Vein endothelial cell (primary cell): ENCODE measurements around the gene ZFYVE27. TPM values are rescaled to one million over a fixed set of nuclear protein-coding genes. Genes with fewer than 3 reads are reported as not detected.

Source experiments
- total RNA-seq: library from RNA; depleted of rRNA; stranded (reverse); fragments of >200 nt; gene quantifications from 2 replicates; pipeline ENCODE4 v1.2.3, GENCODE V29; 2012

The ZFYVE27 gene, protein sequence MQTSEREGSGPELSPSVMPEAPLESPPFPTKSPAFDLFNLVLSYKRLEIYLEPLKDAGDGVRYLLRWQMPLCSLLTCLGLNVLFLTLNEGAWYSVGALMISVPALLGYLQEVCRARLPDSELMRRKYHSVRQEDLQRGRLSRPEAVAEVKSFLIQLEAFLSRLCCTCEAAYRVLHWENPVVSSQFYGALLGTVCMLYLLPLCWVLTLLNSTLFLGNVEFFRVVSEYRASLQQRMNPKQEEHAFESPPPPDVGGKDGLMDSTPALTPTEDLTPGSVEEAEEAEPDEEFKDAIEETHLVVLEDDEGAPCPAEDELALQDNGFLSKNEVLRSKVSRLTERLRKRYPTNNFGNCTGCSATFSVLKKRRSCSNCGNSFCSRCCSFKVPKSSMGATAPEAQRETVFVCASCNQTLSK
- total RNA-seq, result 16.7 and 21.9 TPM in 2 replicates

GRCh38 chr10:97736902-97737769 is at the start of gene ZFYVE27:
Gene ZFYVE27, plus strand, starts transcription at chr10:97737128. Its CDS starts 1,350 bp downstream, at chr10:97738478.

GRCh38 chr10:97713339-97713825 is 23.5 kb upstream of the ZFYVE27 start, which contains the start of gene MARVELD1:
Gene MARVELD1, plus strand, starts transcription at chr10:97713730. Its CDS starts 147 bp downstream, at chr10:97713877.

GRCh38 chr10:97771913-97772823 is 35.2 kb downstream of the ZFYVE27 start, which contains the start of gene SFRP5:
Gene SFRP5, minus strand, starts transcription at chr10:97771999. Its CDS starts 166 bp downstream, at chr10:97771833.

Other genes starting within 250 kb of the ZFYVE27 start
- gene MMS19, start 238.7 kb upstream of the ZFYVE27 start, total RNA-seq, result 117 and 122 TPM in 2 replicates
- 76.6 and 84.6 TPM in 2 replicates for gene UBTD1, start 238.2 kb upstream of the ZFYVE27 start, total RNA-seq
- 0.65 and 1.1 TPM in 2 replicates for gene ANKRD2, start 164.3 kb upstream of the ZFYVE27 start, total RNA-seq
- 0.33 and 0.38 TPM in 2 replicates for gene HOGA1, start 152.7 kb upstream of the ZFYVE27 start, total RNA-seq
- 0.10 TPM in 1 of 2 replicates, not detected in the other for gene C10orf62, start 147.4 kb upstream of the ZFYVE27 start, total RNA-seq
- 0.76 and 2.9 TPM in 2 replicates for gene MORN4, start 103.6 kb upstream of the ZFYVE27 start, total RNA-seq
- gene PI4K2A, start 96.5 kb upstream of the ZFYVE27 start, total RNA-seq, result 16.2 and 17.3 TPM in 2 replicates
- 2.9 and 3.9 TPM in 2 replicates for gene AVPI1, start 49.9 kb upstream of the ZFYVE27 start, total RNA-seq
- 46.7 and 54.4 TPM in 2 replicates for gene MARVELD1, start 23.4 kb upstream of the ZFYVE27 start, total RNA-seq
- not detected in 2 replicates for gene SFRP5, start 34.9 kb downstream of the ZFYVE27 start, total RNA-seq
- gene GOLGA7B, start 112.7 kb downstream of the ZFYVE27 start, total RNA-seq, result not detected in 2 replicates